Measurements from ENCODE around the gene ZSWIM1.

The ZSWIM1 gene

GRCh38 chr20:45880988-45881788 is at the start of gene ZSWIM1:
Gene ZSWIM1, plus strand, starts transcription at chr20:45881227. Its CDS starts 1,366 bp downstream, at chr20:45882593.
- peak; percentile 99 for DNase-seq (ENCODE audit: low spot score)

DNA sequence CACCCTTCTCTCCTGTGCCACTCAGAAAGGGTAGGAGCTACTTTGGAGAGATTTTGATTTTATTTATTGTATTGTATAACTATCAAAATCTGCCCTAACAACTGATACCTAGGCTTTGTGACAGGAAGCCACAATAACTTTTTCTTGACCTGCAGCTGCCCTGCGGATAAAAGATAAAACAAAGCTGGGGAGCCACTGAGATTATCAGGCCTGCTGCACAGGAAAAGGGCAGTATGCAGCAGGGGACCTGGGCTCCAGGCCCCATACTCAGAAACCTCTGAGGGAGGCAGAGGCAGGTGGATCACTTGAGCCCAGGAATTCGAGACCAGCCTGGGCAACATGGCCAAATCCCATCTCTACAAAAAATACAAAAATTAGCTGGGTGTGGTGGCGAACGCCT is 48.4 kb upstream of the ZSWIM1 start:
- no peak for DNase-seq (ENCODE audit: low spot score)

DNA sequence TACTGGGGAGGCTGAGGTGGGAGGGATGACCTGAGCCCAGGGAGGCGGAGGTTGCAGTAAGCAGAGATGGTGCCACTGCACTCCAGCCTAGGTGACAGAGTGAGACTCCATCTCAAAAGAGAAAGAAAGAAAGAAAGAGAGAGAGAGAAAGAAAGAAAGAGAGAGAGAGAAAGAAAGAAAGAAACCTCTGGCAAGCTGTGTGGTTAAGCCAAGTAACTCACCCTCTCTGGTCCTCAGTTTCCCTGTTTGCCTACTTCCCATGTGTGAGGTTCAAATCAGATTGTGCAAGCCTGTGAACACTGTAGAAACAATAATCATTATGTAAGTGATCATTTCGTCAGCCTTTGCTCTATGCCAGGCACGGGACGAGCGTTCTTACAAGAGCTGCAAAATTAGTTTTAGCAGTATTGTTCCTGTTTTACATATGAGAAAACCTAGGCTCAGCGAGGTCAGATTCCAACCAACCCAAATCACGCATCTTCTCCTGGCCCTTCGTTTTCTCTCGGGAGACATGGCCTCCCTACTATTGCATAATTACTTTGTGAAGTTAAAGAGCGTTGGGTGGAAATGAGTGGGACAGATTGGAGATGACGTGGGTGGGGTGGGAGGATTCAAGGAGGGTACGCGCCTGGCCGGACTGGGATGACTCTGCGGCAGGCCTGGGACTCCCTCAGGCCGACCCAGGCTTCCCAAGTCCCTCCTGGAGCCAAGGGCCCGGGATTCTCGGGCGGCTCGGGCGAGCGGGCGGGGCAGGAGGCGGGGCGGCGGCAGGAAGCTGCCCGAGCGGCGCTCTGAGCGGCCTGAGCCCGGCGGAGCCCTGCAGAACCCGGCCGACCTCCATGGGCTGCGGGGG is 47.8 kb upstream of the ZSWIM1 start, which contains the start of gene SNX21:
Gene SNX21, plus strand, starts transcription at position 770 of the 853 bp plus-strand sequence. CDS start 121 bp downstream, outside the sequence.
- DNase-seq (ENCODE audit: low spot score) = no peak

GRCh38 chr20:45833883-45834796 is 46.9 kb upstream of the ZSWIM1 start:
- DNase-seq (ENCODE audit: low spot score) = no peak

- DNase-seq (ENCODE audit: low spot score) = no peak
Measured at GRCh38 chr20:45834797-45835161, 46.2 kb upstream of the ZSWIM1 start.

DNA sequence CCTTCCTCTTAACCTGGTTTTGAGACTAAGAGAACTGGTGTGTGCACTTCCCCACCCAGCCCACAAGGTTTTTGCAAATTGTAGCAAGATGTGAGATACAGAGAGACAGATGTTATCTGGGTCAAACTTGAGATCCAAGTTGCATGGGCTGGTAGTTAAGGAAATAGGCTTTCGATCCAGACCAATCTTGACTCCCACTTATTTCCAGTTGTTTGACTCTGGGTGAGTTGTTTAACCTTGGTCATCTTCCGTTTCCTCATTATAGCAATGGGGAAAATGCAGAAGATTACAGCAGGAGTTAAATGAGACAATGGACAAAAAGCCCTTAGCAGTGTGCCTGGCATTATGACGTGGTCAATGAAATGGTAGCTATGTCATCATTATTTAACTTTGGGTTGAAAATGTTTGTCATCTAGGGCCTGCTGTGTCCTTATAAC is 45.7 kb upstream of the ZSWIM1 start:
- DNase-seq (ENCODE audit: low spot score) = peak; percentile 45

- DNase-seq (ENCODE audit: low spot score) = no peak
Measured at GRCh38 chr20:45835825-45836224, 45.2 kb upstream of the ZSWIM1 start.

GRCh38 chr20:45836841-45837240 is 44.2 kb upstream of the ZSWIM1 start:
- no peak for DNase-seq (ENCODE audit: low spot score)

DNA sequence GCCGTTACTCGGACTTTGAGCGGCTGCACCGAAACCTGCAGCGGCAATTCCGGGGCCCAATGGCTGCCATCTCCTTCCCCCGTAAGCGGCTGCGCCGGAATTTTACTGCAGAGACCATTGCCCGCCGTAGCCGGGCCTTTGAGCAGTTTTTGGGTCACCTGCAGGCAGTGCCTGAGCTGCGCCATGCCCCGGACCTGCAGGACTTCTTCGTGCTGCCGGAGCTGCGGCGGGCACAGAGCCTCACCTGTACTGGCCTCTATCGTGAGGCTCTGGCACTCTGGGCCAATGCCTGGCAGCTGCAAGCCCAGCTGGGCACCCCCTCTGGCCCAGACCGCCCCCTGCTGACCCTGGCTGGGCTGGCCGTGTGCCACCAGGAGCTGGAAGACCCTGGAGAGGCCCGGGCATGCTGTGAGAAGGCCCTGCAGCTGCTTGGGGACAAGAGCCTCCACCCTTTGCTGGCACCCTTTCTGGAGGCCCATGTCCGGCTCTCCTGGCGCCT is 40.3 kb upstream of the ZSWIM1 start:
- DNase-seq (ENCODE audit: low spot score) = no peak

DNA sequence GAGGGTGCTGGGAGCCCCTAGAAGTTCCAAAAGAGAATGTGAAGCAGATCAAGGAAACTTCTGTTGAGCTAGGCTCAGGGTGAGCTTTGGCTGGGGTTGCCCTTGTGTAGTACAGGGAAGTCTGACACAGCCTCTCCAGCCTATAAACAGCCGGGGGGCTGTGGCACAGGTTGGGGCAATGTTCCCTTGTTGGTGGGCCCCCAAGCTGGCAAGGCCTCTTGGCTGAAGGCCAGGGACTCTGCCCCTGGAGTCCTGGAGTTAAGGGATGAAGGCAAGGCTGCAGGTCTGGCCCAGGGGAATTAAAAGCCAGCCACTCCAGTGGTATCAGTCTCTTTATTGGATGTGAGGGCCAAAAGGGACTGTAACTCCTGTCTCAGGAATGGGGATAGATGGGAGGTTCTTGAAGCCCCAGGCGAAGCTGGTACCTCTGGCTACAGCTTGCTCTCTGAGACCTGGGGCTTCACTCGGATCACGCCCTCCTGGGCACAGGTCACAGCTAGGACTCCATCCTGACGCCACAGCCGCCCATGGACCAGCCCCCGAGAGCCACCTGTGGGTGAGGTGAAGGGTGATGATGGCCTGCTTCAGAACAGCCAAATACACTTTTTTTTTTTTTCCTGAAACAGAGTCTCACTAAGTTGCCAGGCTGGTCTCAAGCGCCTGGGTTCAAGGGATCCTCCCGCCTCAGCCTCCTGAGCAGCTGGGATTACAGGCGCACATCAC is 39.5 kb upstream of the ZSWIM1 start:
- DNase-seq (ENCODE audit: low spot score) = no peak

- peak; percentile 67 for DNase-seq (ENCODE audit: low spot score)
Measured at GRCh38 chr20:45842169-45842812, 38.7 kb upstream of the ZSWIM1 start.

- DNase-seq (ENCODE audit: low spot score) = no peak
Measured at GRCh38 chr20:45843506-45843905, 37.5 kb upstream of the ZSWIM1 start.

- DNase-seq (ENCODE audit: low spot score) = no peak
Measured at GRCh38 chr20:45845452-45845851, 35.6 kb upstream of the ZSWIM1 start.

DNA sequence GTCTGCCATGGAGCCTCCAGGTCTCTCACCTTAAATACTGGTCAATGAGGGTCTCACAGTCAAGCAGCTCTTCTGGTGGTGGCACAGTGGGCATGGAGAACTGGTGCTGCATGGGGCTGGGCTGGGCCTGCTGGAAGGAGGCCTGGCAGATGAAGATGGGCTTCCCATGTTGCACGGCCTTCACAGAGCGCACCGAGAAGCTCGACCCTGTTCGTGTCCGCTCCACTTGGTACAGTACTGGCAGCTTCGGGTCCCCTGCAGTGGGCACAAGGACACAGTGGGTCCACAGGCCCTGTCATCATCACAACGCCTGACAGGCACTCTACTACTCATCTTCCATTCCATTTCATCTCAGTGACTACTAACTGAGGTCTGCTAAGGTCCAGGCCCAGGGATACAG is 32.6 kb upstream of the ZSWIM1 start:
- no peak for DNase-seq (ENCODE audit: low spot score)

- no peak for DNase-seq (ENCODE audit: low spot score)
Measured at GRCh38 chr20:45848969-45849582, 32.0 kb upstream of the ZSWIM1 start.

DNA sequence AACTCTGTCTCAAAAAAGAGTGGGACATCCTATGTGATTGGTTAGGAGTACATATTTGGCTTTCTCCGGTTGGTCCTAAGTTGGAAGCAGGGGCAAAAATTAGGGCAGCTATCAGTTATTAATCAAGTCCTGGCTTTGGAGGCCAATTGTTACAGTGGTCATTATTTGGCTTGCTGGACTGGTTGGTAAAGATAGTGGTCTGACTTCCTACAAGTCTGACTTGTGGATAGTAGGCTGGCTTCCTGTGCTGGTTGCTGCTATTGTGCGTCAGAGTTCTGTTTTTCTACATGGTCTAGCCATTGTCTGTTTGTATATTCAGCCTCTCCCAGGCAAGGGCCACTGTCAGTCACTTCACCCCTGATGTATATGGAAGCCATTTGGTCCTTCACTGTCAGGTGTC is 30.8 kb upstream of the ZSWIM1 start:
- DNase-seq (ENCODE audit: low spot score) = no peak

GRCh38 chr20:45850926-45851325 is 30.1 kb upstream of the ZSWIM1 start:
- no peak for DNase-seq (ENCODE audit: low spot score)

DNA sequence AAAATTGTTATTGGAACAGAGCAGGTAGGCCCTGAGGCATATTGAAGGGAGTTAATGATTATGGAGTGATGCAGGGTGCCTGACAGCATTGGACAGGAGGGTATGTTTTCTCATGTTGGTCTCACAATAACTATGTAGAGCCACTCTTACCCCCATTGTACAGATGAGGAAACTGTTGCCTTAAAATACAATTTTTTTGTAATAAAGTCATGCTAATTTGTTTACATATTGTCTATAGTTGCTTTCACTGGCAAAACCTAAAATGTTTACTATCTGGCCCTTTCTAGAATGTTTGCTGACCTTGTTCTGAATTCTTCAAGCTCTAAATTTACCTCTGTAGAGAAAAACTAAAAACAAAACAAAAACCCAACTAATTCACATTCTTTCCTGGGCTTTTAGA is 29.5 kb upstream of the ZSWIM1 start:
- no peak for DNase-seq (ENCODE audit: low spot score)

DNA sequence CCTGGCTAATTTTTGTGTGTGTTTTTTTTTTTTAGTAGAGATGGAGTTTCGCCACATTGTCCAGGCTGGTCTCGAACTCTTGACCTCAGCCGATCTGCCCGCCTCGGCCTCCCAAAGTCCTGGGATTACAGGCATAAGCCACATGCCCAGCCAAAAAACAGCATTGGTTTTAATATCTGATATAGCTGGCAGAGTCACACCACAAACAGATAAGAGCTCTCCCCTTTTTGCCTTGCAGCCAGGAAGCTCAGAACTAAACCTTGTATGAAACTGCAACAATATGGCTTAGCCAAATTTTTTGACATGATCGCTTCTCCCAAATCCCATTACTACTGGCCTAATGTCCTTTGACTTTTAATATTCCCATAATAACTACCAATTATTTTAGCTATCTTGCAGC is 28.7 kb upstream of the ZSWIM1 start:
- no peak for DNase-seq (ENCODE audit: low spot score)

- no peak for DNase-seq (ENCODE audit: low spot score)
Measured at GRCh38 chr20:45853484-45853883, 27.5 kb upstream of the ZSWIM1 start.

Measured in NAMALWA (cell line).